IMR-90 (cell line): ENCODE data around the gene TENM3. TPM values are rescaled to one million over a fixed set of nuclear protein-coding genes. Genes with fewer than 3 reads are reported as not detected.

Experiments
- ATAC-seq: fragments of 200-7000 bp; cut with Tn5 transposase; 2 replicates; pipeline ENCODE4 v1.9.1; 2020; ENCODE audit warnings: low read depth, mild to moderate bottlenecking, moderate library complexity
- BruUV-seq: library from RNA; stranded (reverse); fragments of 400-500 nt; replicated peaks from 2 replicates; lab custom pipeline; 2021; lab: Mats Ljungman, UMichigan
- CTCF ChIA-PET: fragments of 300-600 bp; formaldehyde crosslinking; extraction: SDS; loops from one replicate; lab custom pipeline; 2021; ENCODE audit warnings: antibody characterized with exemption; lab: Yijun Ruan, JAX
- POLR2A ChIA-PET: fragments of 300-600 bp; sonication (Branson Sonifier 250); formaldehyde crosslinking; loops from one replicate; lab custom pipeline; 2022; ENCODE audit warnings: antibody characterized with exemption; ENCODE audit not compliant: unreplicated experiment; lab: Charles Lee
- DNase-seq: peaks from one replicate; pipeline ENCODE4 v3.0.0; 2013
- H2AFZ ChIP-seq: replicated peaks from 2 replicates; pipeline ENCODE3; 2013; ENCODE audit warnings: low read length, mild to moderate bottlenecking; ENCODE audit not compliant: poor library complexity
- H2AK5ac ChIP-seq: 2 replicates; pipeline ENCODE4 v1.6.1; 2013; ENCODE audit warnings: low read depth, low read length, inconsistent platforms
- H2AK9ac ChIP-seq: replicated peaks from 2 replicates; pipeline ENCODE3; 2013; ENCODE audit warnings: mild to moderate bottlenecking, low read depth, low read length, moderate library complexity; ENCODE audit not compliant: poor library complexity
- H2BK120ac ChIP-seq: 2 replicates; pipeline ENCODE4 v1.6.1; 2013; ENCODE audit warnings: low read depth, low read length, inconsistent platforms
- H2BK15ac ChIP-seq: 3 replicates; pipeline ENCODE4 v1.6.1; 2013; ENCODE audit warnings: low read depth, low read length, inconsistent platforms
- H2BK20ac ChIP-seq: 2 replicates; pipeline ENCODE4 v1.6.1; 2013; ENCODE audit warnings: low read depth, mild to moderate bottlenecking, inconsistent platforms, low read length, moderate library complexity
- H2BK5ac ChIP-seq: 2 replicates; pipeline ENCODE4 v1.6.1; 2013; ENCODE audit warnings: mild to moderate bottlenecking, low read depth, low read length, inconsistent platforms; ENCODE audit not compliant: poor library complexity, severe bottlenecking
- H3K14ac ChIP-seq: replicated peaks from 2 replicates; pipeline ENCODE4 v1.6.1; 2013; ENCODE audit warnings: low read depth, low read length, inconsistent platforms
- H3K18ac ChIP-seq: 2 replicates; pipeline ENCODE4 v1.6.1; 2013; ENCODE audit warnings: low read depth, low read length, control low read depth
- H3K23ac ChIP-seq: 2 replicates; pipeline ENCODE4 v1.6.1; 2013; ENCODE audit warnings: low read depth, low read length, inconsistent platforms
- H3K27ac ChIP-seq: 2 replicates; pipeline ENCODE4 v1.5.1; 2013; ENCODE audit warnings: mild to moderate bottlenecking, control low read depth, low read length; ENCODE audit not compliant: insufficient read depth
- H3K27me3 ChIP-seq: 2 replicates; pipeline ENCODE4 v1.6.1; 2013; ENCODE audit warnings: low read length; ENCODE audit not compliant: control insufficient read depth, insufficient read depth
- H3K36me3 ChIP-seq: 2 replicates; pipeline ENCODE4 v1.6.1; 2013; ENCODE audit warnings: low read length, mixed read lengths; ENCODE audit not compliant: control insufficient read depth, insufficient read depth
- H3K4ac ChIP-seq: 2 replicates; pipeline ENCODE4 v1.6.1; 2013; ENCODE audit warnings: low read depth, low read length, inconsistent platforms
- H3K4me1 ChIP-seq: 2 replicates; pipeline ENCODE4 v1.6.1; 2013; ENCODE audit warnings: low read length, mixed read lengths; ENCODE audit not compliant: control insufficient read depth, insufficient read depth
- H3K4me2 ChIP-seq: 2 replicates; pipeline ENCODE4 v1.6.1; 2013; ENCODE audit warnings: low read depth, mild to moderate bottlenecking, control low read depth, low read length, moderate library complexity
- H3K4me3 ChIP-seq: 2 replicates; pipeline ENCODE4 v1.5.1; 2013; ENCODE audit warnings: low read depth, mild to moderate bottlenecking, control low read depth, low read length, moderate library complexity; ENCODE audit not compliant: insufficient read depth
- H3K56ac ChIP-seq: 2 replicates; pipeline ENCODE4 v1.6.1; 2013; ENCODE audit warnings: low read length, inconsistent platforms; ENCODE audit not compliant: insufficient read depth; ENCODE audit errors: extremely low read depth
- H3K79me1 ChIP-seq, 2 experiments: 2 replicates each; pipeline ENCODE4 v1.6.1; 2013; ENCODE audit warnings: low read length in 2 of 2, inconsistent platforms in 1 of 2, low read depth in 1 of 2
- H3K9ac ChIP-seq: 2 replicates; pipeline ENCODE4 v1.6.1; 2013; ENCODE audit warnings: low read depth, low read length, control low read depth
- H3K9me1 ChIP-seq: 2 replicates; pipeline ENCODE4 v1.6.1; 2013; ENCODE audit warnings: low read length, inconsistent platforms; ENCODE audit not compliant: insufficient read depth
- H3K9me3 ChIP-seq: 2 replicates; pipeline ENCODE4 v1.6.1; 2013; ENCODE audit warnings: low read length; ENCODE audit not compliant: control insufficient read depth, insufficient read depth
- H4K20me1 ChIP-seq: 2 replicates; pipeline ENCODE4 v1.6.1; 2013; ENCODE audit warnings: low read length, inconsistent platforms; ENCODE audit not compliant: insufficient read depth
- H4K5ac ChIP-seq: 2 replicates; pipeline ENCODE4 v1.6.1; 2013; ENCODE audit warnings: mild to moderate bottlenecking, low read depth, low read length, control low read depth
- H4K8ac ChIP-seq, 2 experiments: 2 replicates each; pipeline ENCODE4 v1.6.1; 2013; ENCODE audit warnings: low read depth in 2 of 2, low read length in 2 of 2, control low read depth in 1 of 2, inconsistent platforms in 1 of 2
- H4K91ac ChIP-seq: 2 replicates; pipeline ENCODE4 v1.6.1; 2013; ENCODE audit warnings: low read depth, low read length, inconsistent platforms; ENCODE audit not compliant: insufficient read depth
- SMC3 ChIP-seq: fragments of 150-350 bp; IDR thresholded peaks from 2 replicates; pipeline ENCODE4 v1.6.1; 2016; ENCODE audit warnings: low read depth, mild to moderate bottlenecking, antibody characterized with exemption, low read length, moderate library complexity
- USF2 ChIP-seq: fragments of 150-350 bp; IDR thresholded peaks from 2 replicates; pipeline ENCODE4 v1.6.1; 2017; ENCODE audit warnings: mild to moderate bottlenecking, antibody characterized with exemption, low read length, low read depth
- WGBS, 2 experiments: methylation state at CpG; one replicate each; pipeline versions ENCODE4 v1.1.5 to v1.1.7; 2013; ENCODE audit warnings: missing lambda C conversion rate in 2 of 2; ENCODE audit not compliant: insufficient read length in 1 of 2; ENCODE audit errors: extremely low coverage in 2 of 2; 5-methylcytosine and 5-hydroxymethylcytosine counted together
- dilution Hi-C: fragments of 300-500 bp; cut with HindIII; formaldehyde crosslinking; loops from one replicate; pipeline ENCODE4 v1.14.3; 2018; ENCODE audit warnings: low sequenced_read_pairs; ENCODE audit not compliant: unreplicated experiment
- in situ Hi-C: fragments of 300-500 bp; cut with MboI; formaldehyde crosslinking; loops from 3 replicates; pipeline ENCODE4 v1.14.3; 2019; ENCODE audit warnings: low sequenced_read_pairs, inconsistent platforms, mixed read lengths
- intact Hi-C: fragments of 100-400 bp; cut with micrococcal nuclease; formaldehyde crosslinking; loops from 2 replicates; pipeline ENCODE4 v1.10.0; 2022
- polyA plus RNA-seq, 3 experiments: library from polyadenylated mRNA; depleted of rRNA; stranded (reverse); fragments of >200 nt; gene quantifications; 2 replicates each; pipeline ENCODE4 v1.2.3, GENCODE V29; 2012; ENCODE audit warnings: low replicate concordance in 1 of 3
- total RNA-seq: library from RNA; depleted of rRNA; stranded (reverse); fragments of >200 nt; gene quantifications from 2 replicates; pipeline ENCODE4 v1.2.3, GENCODE V29; 2012

Gene TENM3
- total and polyA plus RNA-seq, 2 of the 4 experiments (the other 2 are of a cell fraction), result 29.9 to 173 TPM

GRCh38 chr4:182310962-182311361, 67.8 kb downstream of the TENM3 start:
- intact Hi-C loops, result no loop called here

More at GRCh38 chr4:182310962-182311361, 67.8 kb downstream of the TENM3 start:
- H2AK9ac ChIP-seq, result no peak overlapping the region
- H3K4me1 ChIP-seq, result peaks cover 2% of the 10 kb centered on the region
- no TSS peak for BruUV-seq
- H2BK20ac ChIP-seq, result no peak overlapping the region
- no peaks in the 10 kb centered on the region for H3K9me3 ChIP-seq
- H3K4me2 ChIP-seq, result no peak overlapping the region
- H3K18ac ChIP-seq, result no peak overlapping the region
- H3K56ac ChIP-seq, result no peak overlapping the region
- CTCF ChIA-PET, result no interaction called here
- DNase-seq (no peak), ATAC-seq (no peak)
- no peak overlapping the region for H2BK120ac ChIP-seq
- no peak overlapping the region for H3K9ac ChIP-seq
- TF ChIP-seq USF2 (no peak), SMC3 (no peak)
- H2BK5ac ChIP-seq, result no peak overlapping the region
- no peak overlapping the region for H2AFZ ChIP-seq
- no peak overlapping the region for H4K91ac ChIP-seq
- no peak overlapping the region for H3K4me3 ChIP-seq
- peaks cover 0 to 4% of the 10 kb centered on the region in 2 experiments; a peak in 2 of 4 replicates for H3K79me1 ChIP-seq
- H3K23ac ChIP-seq, result no peak overlapping the region
- no peak overlapping the region for H2AK5ac ChIP-seq
- no peak overlapping the region for H4K8ac ChIP-seq
- H4K5ac ChIP-seq, result no peak overlapping the region
- H3K4ac ChIP-seq, result no peak overlapping the region
- no CpG with 5 or more reads among the region's 3 CpGs for WGBS, 2 experiments
- H2BK15ac ChIP-seq, result no peak overlapping the region
- H4K20me1 ChIP-seq, result no peaks in the 10 kb centered on the region
- in situ Hi-C loops, result no loop called here
- no peaks in the 10 kb centered on the region for H3K27me3 ChIP-seq
- no peaks in the 10 kb centered on the region; the same call in 1 of the 2 replicates for H3K9me1 ChIP-seq
- no peak overlapping the region for H3K14ac ChIP-seq
- no peak overlapping the region for H3K27ac ChIP-seq
- dilution Hi-C loops, result no loop called here
- no peaks in the 10 kb centered on the region for H3K36me3 ChIP-seq
- POLR2A ChIA-PET, result no interaction called here
